H9 (cell line): ENCODE data around the gene NKAPD1. TPM values are rescaled to one million over a fixed set of nuclear protein-coding genes. Genes with fewer than 3 reads are reported as not detected.
A peak's percentile ranks its signal among the peaks of the same experiment; 100 is the strongest.

Source experiments
- DNase-seq: peaks from one replicate; pipeline ENCODE4 v3.0.0-alpha.2; 2017
- H2AFZ ChIP-seq: one replicate; pipeline ENCODE4 v1.6.1; 2013; ENCODE audit warnings: mild to moderate bottlenecking, low read length, control low read depth, moderate library complexity
- H2AK5ac ChIP-seq: 2 replicates; pipeline ENCODE4 v1.6.1; 2013; ENCODE audit warnings: low read length, control low read depth, mixed read lengths; ENCODE audit not compliant: insufficient read length
- H2BK120ac ChIP-seq: one replicate; pipeline ENCODE4 v1.6.1; 2013; ENCODE audit warnings: low read depth, mild to moderate bottlenecking, low read length, control low read depth, inconsistent platforms; ENCODE audit not compliant: poor library complexity, severe bottlenecking
- H2BK12ac ChIP-seq: 2 replicates; pipeline ENCODE4 v1.6.1; 2013; ENCODE audit warnings: low read length, control low read depth, mixed read lengths, low read depth; ENCODE audit not compliant: insufficient read length
- H2BK15ac ChIP-seq: 2 replicates; pipeline ENCODE4 v1.6.1; 2013; ENCODE audit warnings: low read depth, low read length, control low read depth
- H2BK20ac ChIP-seq: one replicate; pipeline ENCODE4 v1.6.1; 2013; ENCODE audit warnings: low read depth, mild to moderate bottlenecking, low read length, control low read depth, inconsistent platforms; ENCODE audit not compliant: poor library complexity, severe bottlenecking
- H2BK5ac ChIP-seq: 2 replicates; pipeline ENCODE4 v1.6.1; 2013; ENCODE audit warnings: low read length, control low read depth, mixed read lengths; ENCODE audit not compliant: insufficient read length
- H3K14ac ChIP-seq: 2 replicates; pipeline ENCODE4 v1.6.1; 2013; ENCODE audit warnings: low read length, control low read depth; ENCODE audit not compliant: insufficient read depth
- H3K18ac ChIP-seq: 2 replicates; pipeline ENCODE4 v1.6.1; 2013; ENCODE audit warnings: low read depth, mild to moderate bottlenecking, mixed read lengths, low read length, control low read depth; ENCODE audit not compliant: insufficient read length
- H3K23ac ChIP-seq: 2 replicates; pipeline ENCODE4 v1.6.1; 2013; ENCODE audit warnings: low read length, control low read depth, mixed read lengths, low read depth; ENCODE audit not compliant: insufficient read length
- H3K23me2 ChIP-seq: 2 replicates; pipeline ENCODE4 v1.6.1; 2013; ENCODE audit warnings: low read depth, mild to moderate bottlenecking, mixed read lengths, low read length, control low read depth; ENCODE audit not compliant: insufficient read length, poor library complexity, severe bottlenecking
- H3K27ac ChIP-seq: 2 replicates; pipeline ENCODE4 v1.5.1; 2013; ENCODE audit warnings: low read length, control low read depth, mixed read lengths, low read depth; ENCODE audit not compliant: insufficient read length
- H3K27me3 ChIP-seq: 2 replicates; pipeline ENCODE4 v1.6.1; 2013; ENCODE audit warnings: low read length, control low read depth, inconsistent platforms; ENCODE audit not compliant: insufficient read depth
- H3K4ac ChIP-seq: 2 replicates; pipeline ENCODE4 v1.6.1; 2013; ENCODE audit warnings: low read depth, mild to moderate bottlenecking, control low read depth, inconsistent platforms, low read length, moderate library complexity
- H3K4me1 ChIP-seq: 2 replicates; pipeline ENCODE4 v1.6.1; 2013; ENCODE audit warnings: low read length, control low read depth, inconsistent platforms; ENCODE audit not compliant: insufficient read depth
- H3K4me2 ChIP-seq: 2 replicates; pipeline ENCODE4 v1.6.1; 2013; ENCODE audit warnings: low read length, control low read depth, mixed read lengths; ENCODE audit not compliant: insufficient read length, insufficient read depth
- H3K56ac ChIP-seq: 2 replicates; pipeline ENCODE4 v1.6.1; 2013; ENCODE audit warnings: low read depth, mild to moderate bottlenecking, mixed read lengths, low read length, control low read depth; ENCODE audit not compliant: insufficient read length
- H3K79me1 ChIP-seq: 2 replicates; pipeline ENCODE4 v1.6.1; 2013; ENCODE audit warnings: low read depth, mild to moderate bottlenecking, moderate library complexity, low read length, control low read depth, inconsistent platforms; ENCODE audit not compliant: insufficient read depth, poor library complexity, severe bottlenecking
- H3K79me2 ChIP-seq: 2 replicates; pipeline ENCODE4 v1.6.1; 2013; ENCODE audit warnings: low read length, control low read depth, inconsistent platforms; ENCODE audit not compliant: insufficient read depth
- H3K9ac ChIP-seq: 2 replicates; pipeline ENCODE4 v1.6.1; 2013; ENCODE audit warnings: low read length, control low read depth, mixed read lengths; ENCODE audit not compliant: insufficient read length; ENCODE audit errors: extremely low read depth
- H3K9me3 ChIP-seq: one replicate; pipeline ENCODE4 v1.6.1; 2013; ENCODE audit warnings: low read depth, low read length, inconsistent platforms; ENCODE audit not compliant: control insufficient read depth
- H3T11ph ChIP-seq: one replicate; pipeline ENCODE4 v1.6.1; 2013; ENCODE audit warnings: mild to moderate bottlenecking, low read length, control low read depth, inconsistent platforms
- H4K20me1 ChIP-seq: one replicate; pipeline ENCODE4 v1.6.1; 2013; ENCODE audit not compliant: control insufficient read depth, insufficient read length, insufficient read depth
- H4K5ac ChIP-seq: 2 replicates; pipeline ENCODE4 v1.6.1; 2013; ENCODE audit warnings: low read depth, mild to moderate bottlenecking, mixed read lengths, low read length, control low read depth; ENCODE audit not compliant: insufficient read length
- H4K8ac ChIP-seq: replicated peaks from 2 replicates; pipeline ENCODE4 v1.6.1; 2013; ENCODE audit warnings: low read length, control low read depth, mixed read lengths, low read depth; ENCODE audit not compliant: insufficient read length
- H4K91ac ChIP-seq: 2 replicates; pipeline ENCODE4 v1.6.1; 2013; ENCODE audit warnings: low read depth, mild to moderate bottlenecking, moderate library complexity, mixed read lengths, low read length, control low read depth; ENCODE audit not compliant: insufficient read length
- H3K27ac Mint-ChIP-seq, 3 experiments: 2 replicates in 2 of 3; 3 replicates in 1 of 3; pipeline ENCODE4 v1.8.0; 2020 to 2021; ENCODE audit warnings: mixed read lengths in 3 of 3, mild to moderate bottlenecking in 1 of 3, moderate library complexity in 1 of 3
- H3K27me3 Mint-ChIP-seq: 2 replicates; pipeline ENCODE4 v1.8.0; 2021; ENCODE audit warnings: low read depth, mild to moderate bottlenecking, moderate library complexity, mixed read lengths
- H3K36me3 Mint-ChIP-seq, 3 experiments: 2 replicates in 2 of 3; 3 replicates in 1 of 3; pipeline ENCODE4 v1.8.0; 2020 to 2021; ENCODE audit warnings: low read depth in 3 of 3, mixed read lengths in 3 of 3; ENCODE audit not compliant: insufficient read depth in 1 of 3
- H3K4me1 Mint-ChIP-seq, 2 experiments: 2 replicates each; pipeline ENCODE4 v1.8.0; 2020; ENCODE audit warnings: mixed read lengths in 2 of 2
- H3K4me3 Mint-ChIP-seq, 2 experiments: 2 replicates in 1 of 2; 3 replicates in 1 of 2; pipeline ENCODE4 v1.8.0; 2020 to 2021; ENCODE audit warnings: mild to moderate bottlenecking in 2 of 2, mixed read lengths in 2 of 2, moderate library complexity in 1 of 2
- H3K9me3 Mint-ChIP-seq, 2 experiments: 2 replicates in 1 of 2; 3 replicates in 1 of 2; pipeline ENCODE4 v1.8.0; 2020; ENCODE audit warnings: mild to moderate bottlenecking in 2 of 2, mixed read lengths in 2 of 2, moderate library complexity in 1 of 2
- WGBS: extraction: QIAGEN DNeasy Blood & Tissue Kit; methylation state at CpG from one replicate; pipeline ENCODE4 v1.1.7; 2013; ENCODE audit warnings: missing lambda C conversion rate, low lambda C conversion rate, mixed read lengths; ENCODE audit not compliant: insufficient read length; ENCODE audit errors: extremely low coverage; 5-methylcytosine and 5-hydroxymethylcytosine counted together
- total RNA-seq: library from RNA; stranded (reverse); gene quantifications from 2 replicates; pipeline ENCODE4 v1.2.1, GENCODE V29; 2021
- TF ChIP-seq, protein P1 (sequence below): fragments of 200-600 bp; sonication (generic); conservative IDR thresholded peaks from 3 replicates; pipeline ENCODE4 v1.8.0; 2021; ENCODE audit warnings: antibody characterized with exemption, mild to moderate bottlenecking

Gene NKAPD1
- total RNA-seq, 1 experiment from 2014 or later = 25.9 TPM

DNA sequence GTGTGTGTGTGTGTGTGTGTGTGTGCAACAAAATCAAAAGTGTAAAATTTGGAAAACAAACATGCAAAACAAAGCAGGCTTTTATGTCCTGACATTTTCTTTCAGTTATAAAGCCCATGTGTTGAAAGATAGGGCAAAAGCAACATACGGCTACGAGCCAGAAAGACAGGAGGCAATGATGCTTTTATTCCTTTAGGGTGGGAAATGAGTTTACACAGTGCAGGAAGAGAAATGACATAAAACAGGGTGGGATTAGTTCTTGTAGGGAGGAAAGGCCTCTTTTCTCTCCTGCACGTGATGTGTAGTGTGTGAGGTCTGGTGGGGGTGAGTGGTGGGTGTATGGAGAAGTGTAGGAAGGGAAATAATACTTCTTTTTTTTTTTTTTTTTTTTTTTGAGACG, 60.4 kb downstream of the NKAPD1 start:
- H2AFZ ChIP-seq = no peak overlapping the region
- H3K4ac ChIP-seq = no peak overlapping the region
- no peaks in the 10 kb centered on the region for H3K9me3 Mint-ChIP-seq
- H3K27ac ChIP-seq = no peak overlapping the region
- DNase-seq = no peak
- H3K4me1 Mint-ChIP-seq = no peaks in the 10 kb centered on the region; a peak in 1 of 4 replicates
- no CpG with 5 or more reads among the region's 4 CpGs for WGBS
- no peaks in the 10 kb centered on the region for H3K79me2 ChIP-seq
- no peak overlapping the region for H3K27ac Mint-ChIP-seq
- H2BK5ac ChIP-seq = no peak overlapping the region
- H2BK15ac ChIP-seq = no peak overlapping the region
- H3K4me3 Mint-ChIP-seq = no peak overlapping the region
- no peaks in the 10 kb centered on the region for H4K20me1 ChIP-seq
- H4K8ac ChIP-seq = no peak overlapping the region
- no peak overlapping the region for H2BK20ac ChIP-seq
- TF ChIP-seq, protein P1, sequence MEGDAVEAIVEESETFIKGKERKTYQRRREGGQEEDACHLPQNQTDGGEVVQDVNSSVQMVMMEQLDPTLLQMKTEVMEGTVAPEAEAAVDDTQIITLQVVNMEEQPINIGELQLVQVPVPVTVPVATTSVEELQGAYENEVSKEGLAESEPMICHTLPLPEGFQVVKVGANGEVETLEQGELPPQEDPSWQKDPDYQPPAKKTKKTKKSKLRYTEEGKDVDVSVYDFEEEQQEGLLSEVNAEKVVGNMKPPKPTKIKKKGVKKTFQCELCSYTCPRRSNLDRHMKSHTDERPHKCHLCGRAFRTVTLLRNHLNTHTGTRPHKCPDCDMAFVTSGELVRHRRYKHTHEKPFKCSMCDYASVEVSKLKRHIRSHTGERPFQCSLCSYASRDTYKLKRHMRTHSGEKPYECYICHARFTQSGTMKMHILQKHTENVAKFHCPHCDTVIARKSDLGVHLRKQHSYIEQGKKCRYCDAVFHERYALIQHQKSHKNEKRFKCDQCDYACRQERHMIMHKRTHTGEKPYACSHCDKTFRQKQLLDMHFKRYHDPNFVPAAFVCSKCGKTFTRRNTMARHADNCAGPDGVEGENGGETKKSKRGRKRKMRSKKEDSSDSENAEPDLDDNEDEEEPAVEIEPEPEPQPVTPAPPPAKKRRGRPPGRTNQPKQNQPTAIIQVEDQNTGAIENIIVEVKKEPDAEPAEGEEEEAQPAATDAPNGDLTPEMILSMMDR = no peak
- no peak overlapping the region for H3K4me2 ChIP-seq
- no peaks in the 10 kb centered on the region for H3K23me2 ChIP-seq
- peak overlapping the region; percentile 33 for H4K5ac ChIP-seq
- H2BK120ac ChIP-seq = no peak overlapping the region
- no peak overlapping the region for H2AK5ac ChIP-seq
- no peaks in the 10 kb centered on the region for H3K4me1 ChIP-seq
- H3K27me3 Mint-ChIP-seq = no peaks in the 10 kb centered on the region; the same call in 1 of the 2 replicates
- no peak overlapping the region for H3K18ac ChIP-seq
- H2BK12ac ChIP-seq = no peak overlapping the region
- H3K14ac ChIP-seq = no peak overlapping the region
- H3K27me3 ChIP-seq = no peaks in the 10 kb centered on the region
- no peak overlapping the region for H3K9ac ChIP-seq
- H3K79me1 ChIP-seq = no peaks in the 10 kb centered on the region
- no peak overlapping the region for H3K56ac ChIP-seq
- no peak overlapping the region for H3T11ph ChIP-seq
- H4K91ac ChIP-seq = no peak overlapping the region
- no peak overlapping the region for H3K23ac ChIP-seq
- no peaks in the 10 kb centered on the region for H3K36me3 Mint-ChIP-seq
- H3K9me3 ChIP-seq = no peaks in the 10 kb centered on the region

Other genes starting within 250 kb of the NKAPD1 start
- gene ALG9, start 202.7 kb upstream of the NKAPD1 start, total RNA-seq = 25.5 and 26.0 TPM in 2 replicates
- gene FDXACB1, start 195.1 kb upstream of the NKAPD1 start, total RNA-seq = 2.8 and 3.2 TPM in 2 replicates
- 21.6 and 23.4 TPM in 2 replicates for gene CFAP68, start 194.8 kb upstream of the NKAPD1 start, total RNA-seq
- 1.1 TPM in 1 of 2 replicates, not detected in the other for gene CRYAB, start 162.5 kb upstream of the NKAPD1 start, total RNA-seq
- gene HSPB2, start 161.6 kb upstream of the NKAPD1 start, total RNA-seq = 0.22 TPM in 1 of 2 replicates, not detected in the other
- gene C11orf52, start 155.4 kb upstream of the NKAPD1 start, total RNA-seq = 4.0 and 4.4 TPM in 2 replicates
- 10.1 and 10.8 TPM in 2 replicates for gene DIXDC1, start 137.0 kb upstream of the NKAPD1 start, total RNA-seq
- gene DLAT, start 48.9 kb upstream of the NKAPD1 start, total RNA-seq = 57.3 and 58.4 TPM in 2 replicates
- gene PIH1D2, start 282 bp upstream of the NKAPD1 start, total RNA-seq = 1.1 and 1.4 TPM in 2 replicates
- gene TIMM8B, start 12.5 kb downstream of the NKAPD1 start, total RNA-seq = 84.4 and 86.3 TPM in 2 replicates
- gene SDHD, start 12.6 kb downstream of the NKAPD1 start, total RNA-seq = 79.6 and 82.3 TPM in 2 replicates
- gene IL18, start 89.8 kb downstream of the NKAPD1 start, total RNA-seq = 0.31 TPM in 1 of 2 replicates, not detected in the other
- 0.22 and 0.31 TPM in 2 replicates for gene TEX12, start 93.1 kb downstream of the NKAPD1 start, total RNA-seq
- 0.31 and 0.44 TPM in 2 replicates for gene BCO2, start 101.2 kb downstream of the NKAPD1 start, total RNA-seq
- 45.9 and 48.6 TPM in 2 replicates for gene PTS, start 152.1 kb downstream of the NKAPD1 start, total RNA-seq
- gene PLET1, start 186.6 kb downstream of the NKAPD1 start, total RNA-seq = not detected in 2 replicates